Activated CD8-positive, alpha-beta memory T cell treated with anti-CD3 and anti-CD28 coated beads, Interleukin-2, amount 50 U/mL, for 1 hour (primary cell): ENCODE results near the gene PRAMEF1.
"Not testable (repeated sequence)": the region's sequence is repeated elsewhere in the genome, so short reads cannot be mapped to it uniquely, and the experiment has no call there.

ENCODE experiments used
- DNase-seq: peaks from one replicate; pipeline ENCODE4 v3.0.0-alpha.2; 2020; ENCODE audit errors: extremely low read depth

PRAMEF1 gene

GRCh38 chr1:12791097-12791496, at the start of gene PRAMEF1:
Gene PRAMEF1, plus strand, starts transcription at chr1:12791397. Its CDS starts 1,831 bp downstream, at chr1:12793228.
- not testable (repeated sequence) for DNase-seq

GRCh38 chr1:12741946-12742345, 49.3 kb upstream of the PRAMEF1 start:
- DNase-seq = no peak

- no peak for DNase-seq
These were observed 45.8 kb upstream of the PRAMEF1 start for GRCh38 chr1:12745126-12745991.

- no peak for DNase-seq
These were observed 45.2 kb upstream of the PRAMEF1 start, which contains the start of gene CFAP107 for GRCh38 chr1:12745992-12746323. Gene CFAP107, plus strand, starts transcription at chr1:12746200. Its CDS starts 231 bp downstream, at chr1:12746431.

- DNase-seq = no peak
These were observed 42.3 kb upstream of the PRAMEF1 start for GRCh38 chr1:12748778-12749355.

- DNase-seq = no peak
These were observed 36.5 kb upstream of the PRAMEF1 start for GRCh38 chr1:12754738-12755137.

- DNase-seq = no peak
These were observed 34.9 kb upstream of the PRAMEF1 start for GRCh38 chr1:12756273-12756672.

- no peak for DNase-seq
These were observed 34.3 kb upstream of the PRAMEF1 start for GRCh38 chr1:12756768-12757413.

GRCh38 chr1:12757836-12758235, 33.4 kb upstream of the PRAMEF1 start:
- no peak for DNase-seq

- no peak for DNase-seq
These were observed 30.9 kb upstream of the PRAMEF1 start for GRCh38 chr1:12760256-12760795.

- no peak for DNase-seq
These were observed 29.4 kb upstream of the PRAMEF1 start for GRCh38 chr1:12761781-12762180.

- DNase-seq = no peak
These were observed 28.4 kb upstream of the PRAMEF1 start for GRCh38 chr1:12762766-12763165.

GRCh38 chr1:12763479-12763878, 27.7 kb upstream of the PRAMEF1 start:
- no peak for DNase-seq

- DNase-seq = no peak
These were observed 27.2 kb upstream of the PRAMEF1 start for GRCh38 chr1:12764016-12764415.

- no peak for DNase-seq
These were observed 22.2 kb upstream of the PRAMEF1 start for GRCh38 chr1:12769031-12769430.

- DNase-seq = no peak
These were observed 21.2 kb upstream of the PRAMEF1 start for GRCh38 chr1:12769976-12770505.

- no peak for DNase-seq
These were observed 20.6 kb upstream of the PRAMEF1 start for GRCh38 chr1:12770620-12771019.

GRCh38 chr1:12771186-12771585, 20.0 kb upstream of the PRAMEF1 start:
- no peak for DNase-seq

GRCh38 chr1:12772520-12772919, 18.7 kb upstream of the PRAMEF1 start:
- DNase-seq = no peak

GRCh38 chr1:12773438-12773837, 17.8 kb upstream of the PRAMEF1 start, which contains the start of gene PRAMEF12:
Gene PRAMEF12, plus strand, starts transcription at chr1:12773738. Its CDS starts 1,130 bp downstream, at chr1:12774868.
- no peak for DNase-seq

GRCh38 chr1:12774801-12775345, 16.3 kb upstream of the PRAMEF1 start:
- DNase-seq = no peak

GRCh38 chr1:12775443-12775842, 15.8 kb upstream of the PRAMEF1 start:
- DNase-seq = no peak
